GM12891 (cell line): Measurements from ENCODE around the gene VWF.

Source experiments
- PAX5 ChIP-seq: IDR thresholded peaks from 2 replicates; pipeline ENCODE4 v1.6.1; 2011; ENCODE audit warnings: low read length, moderate library complexity, mild to moderate bottlenecking; ENCODE audit not compliant: insufficient read depth, severe bottlenecking
- POLR2A ChIP-seq: IDR thresholded peaks from 2 replicates; pipeline ENCODE4 v1.6.1; 2011; ENCODE audit warnings: low read depth, low read length, control low read depth
- POLR2AphosphoS5 ChIP-seq: IDR thresholded peaks from 2 replicates; pipeline ENCODE4 v1.6.1; 2011; ENCODE audit warnings: low read depth, low read length, control low read depth
- POU2F2 ChIP-seq: IDR thresholded peaks from 2 replicates; pipeline ENCODE4 v1.6.1; 2011; ENCODE audit warnings: low read depth, mild to moderate bottlenecking, control low read depth, low read length, moderate library complexity
- SPI1 ChIP-seq: IDR thresholded peaks from 2 replicates; pipeline ENCODE4 v1.6.1; 2011; ENCODE audit warnings: low read depth, low read length, control low read depth
- TAF1 ChIP-seq: IDR thresholded peaks from 2 replicates; pipeline ENCODE4 v1.6.1; 2011; ENCODE audit warnings: low read depth, low read length, control low read depth

DNA sequence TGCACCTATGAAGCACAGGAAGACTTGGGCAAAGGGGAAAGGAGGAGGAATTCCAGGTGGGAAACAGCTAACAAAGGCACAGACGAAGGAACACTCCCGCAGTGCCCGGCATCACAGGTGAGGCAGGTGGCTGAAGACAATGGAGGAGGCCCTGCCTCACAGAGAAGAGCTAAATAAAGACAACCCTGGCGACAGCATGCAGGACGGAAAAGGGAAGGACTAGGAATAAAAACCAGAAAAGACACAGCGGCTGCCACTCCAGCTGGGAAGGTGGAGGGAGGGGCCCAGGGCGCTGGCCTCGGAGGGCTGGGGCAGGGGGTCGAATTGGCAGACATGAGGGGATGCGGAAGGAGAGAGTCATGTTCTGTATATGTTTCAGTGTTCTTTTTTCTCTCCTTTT lies 136.4 kb downstream of the VWF start:
- TF ChIP-seq TAF1, result no peak
- no peak for TF ChIP-seq POLR2A
- no peak for TF ChIP-seq POLR2AphosphoS5
- TF ChIP-seq SPI1, result no peak
- TF ChIP-seq PAX5, result no peak
- no peak for TF ChIP-seq POU2F2
